HEK293T (cell line): Measurements from ENCODE around the gene HSPBAP1.
"Not testable (repeated sequence)": the region's sequence is repeated elsewhere in the genome, so short reads cannot be mapped to it uniquely, and the experiment has no call there.

Experiments
- CTCF ChIA-PET: fragments of 350-600 bp; formaldehyde crosslinking; extraction: SDS; loops from one replicate; lab custom pipeline; 2021; ENCODE audit warnings: antibody characterized with exemption, inconsistent platforms; lab: Yijun Ruan, JAX
- POLR2A ChIA-PET: fragments of 350-600 bp; formaldehyde crosslinking; extraction: SDS; loops from one replicate; lab custom pipeline; 2020; ENCODE audit warnings: antibody characterized with exemption, inconsistent platforms; lab: Yijun Ruan, JAX
- DNase-seq: peaks from one replicate; pipeline ENCODE4 v3.0.0; 2012; ENCODE audit warnings: mixed read lengths; ENCODE audit errors: extremely low spot score
- ARNT ChIP-seq: fragments of 450-650 bp; IDR thresholded peaks from 2 replicates; pipeline ENCODE4 v1.6.1; 2017; ENCODE audit warnings: mild to moderate bottlenecking
- BHLHE40 ChIP-seq: fragments of 450-650 bp; IDR thresholded peaks from 2 replicates; pipeline ENCODE4 v1.6.1; 2016; ENCODE audit warnings: mild to moderate bottlenecking, moderate library complexity, borderline replicate concordance
- CTBP1 ChIP-seq: fragments of 450-650 bp; IDR thresholded peaks from 2 replicates; pipeline ENCODE4 v1.6.1; 2016; ENCODE audit warnings: borderline replicate concordance
- ELF4 ChIP-seq: fragments of 450-650 bp; IDR thresholded peaks from 2 replicates; pipeline ENCODE4 v1.6.1; 2017; ENCODE audit warnings: antibody characterized with exemption
- FOXA1 ChIP-seq: fragments of 450-650 bp; IDR thresholded peaks from 2 replicates; pipeline ENCODE4 v1.6.1; 2016; ENCODE audit warnings: mild to moderate bottlenecking
- FOXK2 ChIP-seq: fragments of 450-650 bp; IDR thresholded peaks from 2 replicates; pipeline ENCODE4 v1.6.1; 2016; ENCODE audit warnings: mild to moderate bottlenecking
- FOXM1 ChIP-seq: fragments of 450-650 bp; IDR thresholded peaks from 2 replicates; pipeline ENCODE4 v1.6.1; 2017; ENCODE audit warnings: mild to moderate bottlenecking, borderline replicate concordance
- HDGF ChIP-seq: fragments of 450-650 bp; IDR thresholded peaks from 2 replicates; pipeline ENCODE4 v1.6.1; 2017; ENCODE audit warnings: antibody characterized with exemption, borderline replicate concordance
- L3MBTL2 ChIP-seq: fragments of 450-650 bp; conservative IDR thresholded peaks from 2 replicates; pipeline ENCODE4 v1.6.1; 2016; ENCODE audit warnings: mild to moderate bottlenecking
- LEF1 ChIP-seq: fragments of 450-650 bp; IDR thresholded peaks from 2 replicates; pipeline ENCODE4 v1.6.1; 2017; ENCODE audit warnings: mild to moderate bottlenecking, borderline replicate concordance
- NFRKB ChIP-seq: fragments of 450-650 bp; IDR thresholded peaks from 2 replicates; pipeline ENCODE4 v1.6.1; 2016; ENCODE audit warnings: mild to moderate bottlenecking, moderate library complexity
- SP1 ChIP-seq: fragments of 450-650 bp; IDR thresholded peaks from 2 replicates; pipeline ENCODE4 v1.6.1; 2017
- SUZ12 ChIP-seq: fragments of 450-650 bp; IDR thresholded peaks from 2 replicates; pipeline ENCODE4 v1.6.1; 2016; ENCODE audit warnings: mild to moderate bottlenecking
- TARDBP ChIP-seq: fragments of 450-650 bp; IDR thresholded peaks from 2 replicates; pipeline ENCODE4 v1.6.1; 2016
- ZNF384 ChIP-seq: fragments of 450-650 bp; IDR thresholded peaks from 2 replicates; pipeline ENCODE4 v1.6.1; 2016
- TF ChIP-seq, protein P1 (sequence below): fragments of 450-650 bp; IDR thresholded peaks from 2 replicates; pipeline ENCODE4 v1.6.1; 2016

The HSPBAP1 gene

DNA sequence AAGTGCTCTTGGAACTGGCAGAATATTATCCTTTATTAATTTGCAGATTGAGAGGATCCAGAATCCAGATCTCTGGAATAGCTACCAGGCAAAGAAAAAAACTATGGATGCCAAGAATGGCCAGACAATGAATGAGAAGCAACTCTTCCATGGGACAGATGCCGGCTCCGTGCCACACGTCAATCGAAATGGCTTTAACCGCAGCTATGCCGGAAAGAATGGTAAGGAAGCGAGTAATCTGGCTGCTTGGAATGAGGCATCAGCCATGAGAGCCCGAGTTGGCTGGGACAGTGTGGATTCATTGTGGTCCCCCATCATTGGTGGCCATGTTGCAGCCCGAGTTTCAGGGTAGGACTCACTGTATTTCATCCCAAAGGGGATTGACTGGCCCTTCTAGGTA lies 65.9 kb downstream of the HSPBAP1 start:
- TF ChIP-seq ELF4 (no peak), FOXK2 (no peak), TARDBP (no peak), FOXM1 (no peak), ARNT (no peak), NFRKB (no peak), BHLHE40 (no peak)

DNA sequence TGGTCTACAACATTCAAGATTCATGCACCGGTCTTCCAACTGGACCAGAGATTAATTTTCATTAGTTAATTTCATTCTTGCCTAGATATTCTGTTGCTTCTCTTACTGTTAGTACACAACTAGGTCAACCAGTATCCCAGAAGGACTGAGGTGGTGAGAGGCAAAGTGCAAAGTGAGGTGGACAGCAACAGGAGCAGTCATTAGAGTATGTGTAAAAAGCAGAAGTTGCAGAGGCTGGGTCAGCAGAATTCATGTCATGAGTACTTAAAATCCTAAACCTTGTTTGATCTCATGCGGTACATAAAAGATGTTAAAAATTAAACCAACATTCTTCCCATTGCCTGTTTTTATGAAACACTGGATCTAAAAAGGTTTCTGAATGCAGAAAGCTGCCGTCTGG lies 66.3 kb downstream of the HSPBAP1 start:
- ChIA-PET CTCF (no interaction called here), POLR2A (no interaction called here)
- TF ChIP-seq TARDBP (no peak), FOXK2 (no peak), SUZ12 (no peak), CTBP1 (no peak), NFRKB (no peak), LEF1 (no peak), L3MBTL2 (no peak), ELF4 (no peak), BHLHE40 (no peak), FOXA1 (no peak)
- TF ChIP-seq, protein P1, sequence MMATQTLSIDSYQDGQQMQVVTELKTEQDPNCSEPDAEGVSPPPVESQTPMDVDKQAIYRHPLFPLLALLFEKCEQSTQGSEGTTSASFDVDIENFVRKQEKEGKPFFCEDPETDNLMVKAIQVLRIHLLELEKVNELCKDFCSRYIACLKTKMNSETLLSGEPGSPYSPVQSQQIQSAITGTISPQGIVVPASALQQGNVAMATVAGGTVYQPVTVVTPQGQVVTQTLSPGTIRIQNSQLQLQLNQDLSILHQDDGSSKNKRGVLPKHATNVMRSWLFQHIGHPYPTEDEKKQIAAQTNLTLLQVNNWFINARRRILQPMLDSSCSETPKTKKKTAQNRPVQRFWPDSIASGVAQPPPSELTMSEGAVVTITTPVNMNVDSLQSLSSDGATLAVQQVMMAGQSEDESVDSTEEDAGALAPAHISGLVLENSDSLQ, result no peak
- no peak for DNase-seq

More for the DNA sequence above, 65.9 kb downstream of the HSPBAP1 start:
- no peak for DNase-seq
- ChIA-PET CTCF (no interaction called here), POLR2A (no interaction called here)

DNA sequence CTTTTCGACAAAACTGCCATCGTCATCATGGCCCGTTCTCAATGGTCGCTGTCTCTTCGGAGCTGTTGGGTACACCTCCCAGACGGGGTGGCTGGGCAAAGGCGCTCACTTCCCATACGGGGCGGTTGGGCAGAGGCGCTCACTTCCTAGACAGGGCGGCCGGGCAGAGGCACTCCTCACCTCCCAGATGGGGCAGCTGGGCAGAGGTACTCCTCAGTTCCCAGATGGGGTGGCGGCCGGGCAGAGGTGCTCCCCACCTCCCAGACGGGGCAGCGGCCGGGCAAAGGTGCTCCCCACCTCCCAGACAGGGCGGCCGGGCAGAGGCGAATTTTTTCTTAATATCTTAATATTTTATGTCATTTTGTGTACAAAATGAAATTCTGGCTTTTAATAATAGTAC lies 68.5 kb downstream of the HSPBAP1 start:
- ChIA-PET POLR2A (no interaction called here), CTCF (no interaction called here)
- DNase-seq, result no peak
- TF ChIP-seq ARNT (no peak), BHLHE40 (no peak), ELF4 (no peak), FOXK2 (no peak), HDGF (no peak), FOXM1 (no peak), ZNF384 (no peak), FOXA1 (no peak), TARDBP (no peak), LEF1 (no peak), L3MBTL2 (no peak), CTBP1 (no peak), SP1 (no peak), NFRKB (no peak), SUZ12 (no peak)
- TF ChIP-seq, protein P1, result no peak

DNA sequence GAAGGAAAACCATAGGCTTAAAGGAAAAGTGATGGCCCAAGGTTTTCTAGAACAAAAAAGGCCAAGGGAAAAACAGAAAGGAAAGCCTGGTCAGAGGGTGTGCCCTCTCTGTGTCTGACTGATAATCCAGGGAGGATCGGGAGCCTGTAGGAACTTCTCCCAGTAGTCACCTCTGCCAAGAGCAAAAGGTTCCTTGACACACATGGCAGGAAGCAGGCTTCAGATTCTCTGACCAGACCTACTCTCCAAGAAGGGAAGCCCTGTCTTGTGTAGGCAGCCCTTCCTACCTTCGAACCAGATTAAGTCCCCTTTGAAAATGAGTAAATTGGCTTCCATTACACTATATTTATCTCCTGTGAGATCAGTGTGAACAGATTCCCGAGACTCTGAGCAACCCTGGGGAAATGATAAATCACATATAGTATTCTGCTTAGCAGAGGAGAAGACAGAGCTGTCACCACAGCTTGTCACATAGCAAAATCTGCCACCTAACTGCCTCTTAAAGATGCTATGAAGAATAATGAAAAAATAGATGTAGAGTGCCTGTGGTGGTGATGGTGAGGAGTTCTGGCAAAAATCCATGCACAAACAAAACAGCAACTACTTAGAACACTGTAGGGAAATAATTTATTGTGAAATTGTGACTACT lies 74.2 kb downstream of the HSPBAP1 start:
- no peak for TF ChIP-seq FOXM1
- no peak for TF ChIP-seq ELF4
- no peak for TF ChIP-seq SP1
- TF ChIP-seq ZNF384, result no peak
- TF ChIP-seq ARNT, result no peak
- no peak for TF ChIP-seq SUZ12
- TF ChIP-seq CTBP1, result no peak
- no peak for TF ChIP-seq FOXA1
- TF ChIP-seq FOXK2, result no peak
- TF ChIP-seq BHLHE40, result no peak
- ChIA-PET CTCF (no interaction called here), POLR2A (no interaction called here)
- no peak for DNase-seq

DNA sequence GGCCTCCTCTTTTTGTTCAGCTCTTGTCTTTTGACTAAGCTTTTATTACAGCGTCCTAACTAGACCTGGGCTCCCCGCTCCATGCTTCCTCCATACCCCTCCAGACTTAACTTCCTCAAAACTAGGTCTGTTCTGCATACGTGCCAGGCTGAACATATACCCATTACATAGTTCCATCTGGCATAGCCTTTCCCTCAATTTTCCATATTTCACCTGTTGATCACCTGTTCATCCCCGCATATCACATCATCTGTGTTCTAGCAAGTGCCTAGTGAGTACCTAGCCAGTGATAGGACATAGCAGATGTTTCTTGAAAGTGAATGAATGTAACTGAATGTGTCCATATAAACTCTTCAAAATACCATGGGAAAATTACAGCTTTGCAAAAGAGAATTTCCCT lies 77.0 kb downstream of the HSPBAP1 start:
- DNase-seq, result no peak
- TF ChIP-seq ZNF384 (no peak), TARDBP (no peak), HDGF (no peak), ELF4 (no peak), CTBP1 (no peak), LEF1 (no peak), FOXA1 (no peak)
- TF ChIP-seq, protein P1, result no peak
- POLR2A ChIA-PET, result no interaction called here
- CTCF ChIA-PET, result no interaction called here

DNA sequence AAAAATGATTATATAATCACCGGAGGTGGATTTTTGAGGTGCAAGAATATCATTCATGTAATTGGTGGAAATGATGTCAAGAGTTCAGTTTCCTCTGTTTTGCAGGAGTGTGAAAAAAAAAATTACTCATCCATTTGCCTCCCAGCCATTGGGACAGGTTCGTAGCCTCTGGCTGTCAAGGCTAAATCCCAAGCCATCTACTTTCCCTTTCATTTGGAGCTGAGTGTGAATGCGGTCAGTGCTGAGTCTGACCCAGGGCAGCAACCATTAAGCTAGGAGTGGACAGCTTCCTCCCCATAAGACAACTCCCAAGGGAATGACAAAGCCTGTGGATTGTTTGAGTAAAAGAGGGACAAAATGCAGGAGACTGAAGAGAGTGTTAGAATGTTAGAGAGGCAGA lies 79.4 kb downstream of the HSPBAP1 start:
- CTCF ChIA-PET, result no interaction called here

DNA sequence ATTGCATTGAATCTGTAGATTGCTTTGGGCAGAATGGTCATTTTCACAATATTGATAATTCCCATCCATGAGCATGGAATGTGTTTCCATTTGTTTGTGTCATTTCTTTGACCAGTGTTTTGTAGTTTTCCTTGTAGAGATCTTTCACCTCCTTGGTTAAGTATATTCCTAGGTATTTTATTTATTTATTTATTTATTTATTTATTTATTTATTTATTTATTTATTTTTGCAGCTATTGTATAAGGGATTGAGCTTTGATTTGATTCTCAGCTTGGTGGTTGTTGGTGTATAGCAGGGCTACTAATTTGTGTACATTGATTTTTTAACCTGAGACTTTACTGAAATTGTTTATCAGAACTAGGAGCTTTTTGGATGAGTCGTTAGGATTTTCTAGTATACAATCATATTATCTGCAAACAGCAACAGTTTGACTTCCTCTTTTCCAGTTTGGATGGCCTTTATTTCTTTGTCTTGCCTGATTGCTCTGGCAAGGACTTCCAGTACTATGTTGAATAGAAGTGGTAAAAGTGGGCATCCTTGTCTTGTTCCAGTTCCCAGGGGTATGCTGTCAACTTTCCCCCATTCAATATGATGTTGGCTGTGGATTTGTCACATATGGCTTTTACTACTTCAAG lies 82.9 kb downstream of the HSPBAP1 start:
- DNase-seq, CTCF ChIA-PET, POLR2A ChIA-PET: not testable (repeated sequence)

More for the DNA sequence above, 79.4 kb downstream of the HSPBAP1 start:
- POLR2A ChIA-PET, result no interaction called here
- no peak for DNase-seq
- TF ChIP-seq HDGF (no peak), SUZ12 (no peak), L3MBTL2 (no peak), ELF4 (no peak), FOXA1 (no peak), ARNT (no peak), FOXK2 (no peak), TARDBP (no peak), LEF1 (no peak)
